Measurements from ENCODE around the gene NUP210L. TPM values are rescaled to one million over a fixed set of nuclear protein-coding genes. Genes with fewer than 3 reads are reported as not detected.

The NUP210L gene
- total and polyA plus RNA-seq, 2 experiments from 2014 or later: 0.10 TPM; not detected in 1

DNA sequence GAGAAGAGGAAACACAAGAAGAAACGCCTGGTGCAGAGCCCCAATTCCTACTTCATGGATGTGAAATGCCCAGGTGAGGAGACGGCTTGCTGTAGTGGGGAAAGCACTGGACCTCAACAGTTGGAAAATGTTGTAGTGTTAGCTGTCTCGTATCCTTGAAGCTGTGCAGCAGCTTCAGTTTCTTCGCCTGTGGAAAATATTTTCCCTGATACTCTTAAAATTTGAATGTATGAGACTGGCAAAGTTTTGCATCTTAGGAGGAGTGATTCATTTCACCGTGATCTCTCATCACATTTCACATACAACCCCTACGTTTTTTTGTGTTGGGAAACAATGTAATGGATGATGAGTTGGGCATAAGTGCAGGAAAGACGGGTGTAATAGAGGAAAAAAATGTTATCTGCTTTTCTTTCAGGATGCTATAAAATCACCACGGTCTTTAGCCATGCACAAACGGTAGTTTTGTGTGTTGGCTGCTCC lies 163.7 kb downstream of the NUP210L start (continued):
- TF ChIP-seq, protein P1, sequence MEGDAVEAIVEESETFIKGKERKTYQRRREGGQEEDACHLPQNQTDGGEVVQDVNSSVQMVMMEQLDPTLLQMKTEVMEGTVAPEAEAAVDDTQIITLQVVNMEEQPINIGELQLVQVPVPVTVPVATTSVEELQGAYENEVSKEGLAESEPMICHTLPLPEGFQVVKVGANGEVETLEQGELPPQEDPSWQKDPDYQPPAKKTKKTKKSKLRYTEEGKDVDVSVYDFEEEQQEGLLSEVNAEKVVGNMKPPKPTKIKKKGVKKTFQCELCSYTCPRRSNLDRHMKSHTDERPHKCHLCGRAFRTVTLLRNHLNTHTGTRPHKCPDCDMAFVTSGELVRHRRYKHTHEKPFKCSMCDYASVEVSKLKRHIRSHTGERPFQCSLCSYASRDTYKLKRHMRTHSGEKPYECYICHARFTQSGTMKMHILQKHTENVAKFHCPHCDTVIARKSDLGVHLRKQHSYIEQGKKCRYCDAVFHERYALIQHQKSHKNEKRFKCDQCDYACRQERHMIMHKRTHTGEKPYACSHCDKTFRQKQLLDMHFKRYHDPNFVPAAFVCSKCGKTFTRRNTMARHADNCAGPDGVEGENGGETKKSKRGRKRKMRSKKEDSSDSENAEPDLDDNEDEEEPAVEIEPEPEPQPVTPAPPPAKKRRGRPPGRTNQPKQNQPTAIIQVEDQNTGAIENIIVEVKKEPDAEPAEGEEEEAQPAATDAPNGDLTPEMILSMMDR (conservative IDR thresholded peaks at IDR 0.05; ENCODE audit: low read depth in 2 of 2): no peak

DNA sequence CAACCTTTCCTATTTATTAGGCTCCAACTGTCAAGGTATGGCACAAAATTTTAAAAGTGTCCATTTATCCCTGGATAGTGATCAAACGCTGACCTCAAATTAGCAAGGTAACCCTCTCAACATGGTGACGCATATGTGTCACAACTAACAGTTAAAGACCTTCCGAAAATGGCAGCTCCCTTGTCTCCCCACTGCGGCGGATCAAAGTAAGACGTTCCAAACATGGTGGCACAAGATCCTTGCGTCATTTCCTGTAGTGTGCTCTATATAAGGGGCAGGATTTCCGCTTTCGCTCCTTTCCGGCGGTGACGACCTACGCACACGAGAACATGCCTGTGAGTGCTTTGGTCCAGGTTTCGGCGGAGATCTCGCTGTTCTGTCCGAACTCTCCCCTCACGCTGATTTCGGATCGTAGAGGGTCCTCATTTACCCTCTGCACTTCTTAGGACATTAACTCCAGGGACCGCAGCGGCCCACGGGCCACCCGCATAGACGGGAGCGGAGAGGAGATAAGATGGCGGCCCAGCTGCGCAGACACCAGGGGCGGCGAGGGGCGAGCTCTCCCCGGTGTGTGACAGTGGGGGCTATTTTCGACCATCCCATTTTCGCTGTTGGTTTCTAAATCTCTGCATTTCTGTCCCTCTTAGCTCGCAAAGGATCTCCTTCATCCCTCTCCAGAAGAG lies 164.3 kb downstream of the NUP210L start, which contains the start of gene RPS27:
Gene RPS27 (plus strand): TSS at position 295 of the 683 bp plus-strand sequence. CDS start 35 bp downstream, at position 330.
- H3K4me1 Mint-ChIP-seq: peaks cover 24% of the 10 kb centered on the region
- peaks cover 27% of the 10 kb centered on the region for H4K20me1 ChIP-seq (replicated peaks; ENCODE audit: insufficient read depth)
- peaks cover 22% of the 10 kb centered on the region for H3K27me3 Mint-ChIP-seq (ENCODE audit: insufficient read depth, low read depth, poor library complexity)
- H3K9me2 ChIP-seq (ENCODE audit: insufficient read depth): no peaks in the 10 kb centered on the region
- H3K4me1 ChIP-seq (ENCODE audit: insufficient read depth): peaks cover 17% of the 10 kb centered on the region
- peak within 1 kb of the TSS; percentile 99 for H3K27ac Mint-ChIP-seq
- H3K36me3 ChIP-seq (ENCODE audit: insufficient read depth): peaks cover 38% of the 10 kb centered on the region
- H3K4me2 ChIP-seq: peak within 1 kb of the TSS; percentile 100
- no peak within 1 kb of the TSS for H2AFZ ChIP-seq
- H3K27me3 ChIP-seq (ENCODE audit: insufficient read depth): no peaks in the 10 kb centered on the region
- DNase-seq (ENCODE audit: low spot score) (peak; percentile 100), ATAC-seq (peak; percentile 38)
- H3K4me3 ChIP-seq: peak within 1 kb of the TSS; percentile 72
- peaks cover 52% of the 10 kb centered on the region for H3K36me3 Mint-ChIP-seq (ENCODE audit: low read depth)
- peaks cover 26% of the 10 kb centered on the region for H3K79me2 ChIP-seq (replicated peaks; ENCODE audit: insufficient read depth)
- peaks cover 6% of the 10 kb centered on the region; the same call in 2 of the 3 replicates for H3K9me3 Mint-ChIP-seq
- peak within 1 kb of the TSS; percentile 90 for H3K27ac ChIP-seq (ENCODE audit: low read depth)
- peak within 1 kb of the TSS; percentile 98 for H3K4me3 Mint-ChIP-seq
- peaks cover 38% of the 10 kb centered on the region for H3F3A ChIP-seq (replicated peaks; ENCODE audit: low read depth)
- TF ChIP-seq, protein P1 (conservative IDR thresholded peaks at IDR 0.05; ENCODE audit: low read depth in 2 of 2): no peak
- TF ChIP-seq ZNF331 (CRISPR knock-in tag; IDR thresholded peaks at IDR 0.05; ENCODE audit: low read depth) (no peak), ZNF114 (CRISPR knock-in tag; IDR thresholded peaks at IDR 0.05) (peak; percentile 99), EZH2phosphoT487 (IDR thresholded peaks at IDR 0.05; ENCODE audit: unreplicated experiment) (no peak), EZH2 (IDR thresholded peaks at IDR 0.05; ENCODE audit: low read depth, unreplicated experiment) (no peak), CREB1 (CRISPR knock-in tag; IDR thresholded peaks at IDR 0.05; ENCODE audit: low read depth) (peak; percentile 95), STAT1 (IDR thresholded peaks at IDR 0.05; ENCODE audit: unreplicated experiment) (no peak), NANOG (IDR thresholded peaks at IDR 0.05; ENCODE audit: borderline replicate concordance) (no peak)
- TF ChIP-seq, protein P2, sequence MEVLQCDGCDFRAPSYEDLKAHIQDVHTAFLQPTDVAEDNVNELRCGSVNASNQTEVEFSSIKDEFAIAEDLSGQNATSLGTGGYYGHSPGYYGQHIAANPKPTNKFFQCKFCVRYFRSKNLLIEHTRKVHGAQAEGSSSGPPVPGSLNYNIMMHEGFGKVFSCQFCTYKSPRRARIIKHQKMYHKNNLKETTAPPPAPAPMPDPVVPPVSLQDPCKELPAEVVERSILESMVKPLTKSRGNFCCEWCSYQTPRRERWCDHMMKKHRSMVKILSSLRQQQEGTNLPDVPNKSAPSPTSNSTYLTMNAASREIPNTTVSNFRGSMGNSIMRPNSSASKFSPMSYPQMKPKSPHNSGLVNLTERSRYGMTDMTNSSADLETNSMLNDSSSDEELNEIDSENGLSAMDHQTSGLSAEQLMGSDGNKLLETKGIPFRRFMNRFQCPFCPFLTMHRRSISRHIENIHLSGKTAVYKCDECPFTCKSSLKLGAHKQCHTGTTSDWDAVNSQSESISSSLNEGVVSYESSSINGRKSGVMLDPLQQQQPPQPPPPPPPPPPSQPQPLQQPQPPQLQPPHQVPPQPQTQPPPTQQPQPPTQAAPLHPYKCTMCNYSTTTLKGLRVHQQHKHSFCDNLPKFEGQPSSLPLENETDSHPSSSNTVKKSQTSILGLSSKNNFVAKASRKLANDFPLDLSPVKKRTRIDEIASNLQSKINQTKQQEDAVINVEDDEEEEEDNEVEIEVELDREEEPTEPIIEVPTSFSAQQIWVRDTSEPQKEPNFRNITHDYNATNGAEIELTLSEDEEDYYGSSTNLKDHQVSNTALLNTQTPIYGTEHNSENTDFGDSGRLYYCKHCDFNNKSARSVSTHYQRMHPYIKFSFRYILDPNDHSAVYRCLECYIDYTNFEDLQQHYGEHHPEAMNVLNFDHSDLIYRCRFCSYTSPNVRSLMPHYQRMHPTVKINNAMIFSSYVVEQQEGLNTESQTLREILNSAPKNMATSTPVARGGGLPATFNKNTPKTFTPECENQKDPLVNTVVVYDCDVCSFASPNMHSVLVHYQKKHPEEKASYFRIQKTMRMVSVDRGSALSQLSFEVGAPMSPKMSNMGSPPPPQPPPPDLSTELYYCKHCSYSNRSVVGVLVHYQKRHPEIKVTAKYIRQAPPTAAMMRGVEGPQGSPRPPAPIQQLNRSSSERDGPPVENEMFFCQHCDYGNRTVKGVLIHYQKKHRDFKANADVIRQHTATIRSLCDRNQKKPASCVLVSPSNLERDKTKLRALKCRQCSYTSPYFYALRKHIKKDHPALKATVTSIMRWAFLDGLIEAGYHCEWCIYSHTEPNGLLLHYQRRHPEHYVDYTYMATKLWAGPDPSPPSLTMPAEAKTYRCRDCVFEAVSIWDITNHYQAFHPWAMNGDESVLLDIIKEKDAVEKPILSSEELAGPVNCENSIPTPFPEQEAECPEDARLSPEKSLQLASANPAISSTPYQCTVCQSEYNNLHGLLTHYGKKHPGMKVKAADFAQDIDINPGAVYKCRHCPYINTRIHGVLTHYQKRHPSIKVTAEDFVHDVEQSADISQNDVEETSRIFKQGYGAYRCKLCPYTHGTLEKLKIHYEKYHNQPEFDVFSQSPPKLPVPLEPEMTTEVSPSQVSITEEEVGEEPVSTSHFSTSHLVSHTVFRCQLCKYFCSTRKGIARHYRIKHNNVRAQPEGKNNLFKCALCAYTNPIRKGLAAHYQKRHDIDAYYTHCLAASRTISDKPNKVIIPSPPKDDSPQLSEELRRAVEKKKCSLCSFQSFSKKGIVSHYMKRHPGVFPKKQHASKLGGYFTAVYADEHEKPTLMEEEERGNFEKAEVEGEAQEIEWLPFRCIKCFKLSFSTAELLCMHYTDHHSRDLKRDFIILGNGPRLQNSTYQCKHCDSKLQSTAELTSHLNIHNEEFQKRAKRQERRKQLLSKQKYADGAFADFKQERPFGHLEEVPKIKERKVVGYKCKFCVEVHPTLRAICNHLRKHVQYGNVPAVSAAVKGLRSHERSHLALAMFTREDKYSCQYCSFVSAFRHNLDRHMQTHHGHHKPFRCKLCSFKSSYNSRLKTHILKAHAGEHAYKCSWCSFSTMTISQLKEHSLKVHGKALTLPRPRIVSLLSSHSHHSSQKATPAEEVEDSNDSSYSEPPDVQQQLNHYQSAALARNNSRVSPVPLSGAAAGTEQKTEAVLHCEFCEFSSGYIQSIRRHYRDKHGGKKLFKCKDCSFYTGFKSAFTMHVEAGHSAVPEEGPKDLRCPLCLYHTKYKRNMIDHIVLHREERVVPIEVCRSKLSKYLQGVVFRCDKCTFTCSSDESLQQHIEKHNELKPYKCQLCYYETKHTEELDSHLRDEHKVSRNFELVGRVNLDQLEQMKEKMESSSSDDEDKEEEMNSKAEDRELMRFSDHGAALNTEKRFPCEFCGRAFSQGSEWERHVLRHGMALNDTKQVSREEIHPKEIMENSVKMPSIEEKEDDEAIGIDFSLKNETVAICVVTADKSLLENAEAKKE (CRISPR knock-in tag; IDR thresholded peaks at IDR 0.05): no peak
- TF ChIP-seq, protein P3, sequence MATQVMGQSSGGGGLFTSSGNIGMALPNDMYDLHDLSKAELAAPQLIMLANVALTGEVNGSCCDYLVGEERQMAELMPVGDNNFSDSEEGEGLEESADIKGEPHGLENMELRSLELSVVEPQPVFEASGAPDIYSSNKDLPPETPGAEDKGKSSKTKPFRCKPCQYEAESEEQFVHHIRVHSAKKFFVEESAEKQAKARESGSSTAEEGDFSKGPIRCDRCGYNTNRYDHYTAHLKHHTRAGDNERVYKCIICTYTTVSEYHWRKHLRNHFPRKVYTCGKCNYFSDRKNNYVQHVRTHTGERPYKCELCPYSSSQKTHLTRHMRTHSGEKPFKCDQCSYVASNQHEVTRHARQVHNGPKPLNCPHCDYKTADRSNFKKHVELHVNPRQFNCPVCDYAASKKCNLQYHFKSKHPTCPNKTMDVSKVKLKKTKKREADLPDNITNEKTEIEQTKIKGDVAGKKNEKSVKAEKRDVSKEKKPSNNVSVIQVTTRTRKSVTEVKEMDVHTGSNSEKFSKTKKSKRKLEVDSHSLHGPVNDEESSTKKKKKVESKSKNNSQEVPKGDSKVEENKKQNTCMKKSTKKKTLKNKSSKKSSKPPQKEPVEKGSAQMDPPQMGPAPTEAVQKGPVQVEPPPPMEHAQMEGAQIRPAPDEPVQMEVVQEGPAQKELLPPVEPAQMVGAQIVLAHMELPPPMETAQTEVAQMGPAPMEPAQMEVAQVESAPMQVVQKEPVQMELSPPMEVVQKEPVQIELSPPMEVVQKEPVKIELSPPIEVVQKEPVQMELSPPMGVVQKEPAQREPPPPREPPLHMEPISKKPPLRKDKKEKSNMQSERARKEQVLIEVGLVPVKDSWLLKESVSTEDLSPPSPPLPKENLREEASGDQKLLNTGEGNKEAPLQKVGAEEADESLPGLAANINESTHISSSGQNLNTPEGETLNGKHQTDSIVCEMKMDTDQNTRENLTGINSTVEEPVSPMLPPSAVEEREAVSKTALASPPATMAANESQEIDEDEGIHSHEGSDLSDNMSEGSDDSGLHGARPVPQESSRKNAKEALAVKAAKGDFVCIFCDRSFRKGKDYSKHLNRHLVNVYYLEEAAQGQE (IDR thresholded peaks at IDR 0.05; ENCODE audit: unreplicated experiment): no peak
